ENCODE measurements around the gene HTR7. TPM values are rescaled to one million over a fixed set of nuclear protein-coding genes. Genes with fewer than 3 reads are reported as not detected.

HTR7 gene
- total RNA-seq, 1 donor = 0.27 TPM

- DNase-seq (ENCODE audit: low read depth in 2 of 3, low spot score in 2 of 3) = no peak
These were observed 111.0 kb downstream of the HTR7 start for GRCh38 chr10:90746829-90747228.

GRCh38 chr10:90745565-90745964, 112.3 kb downstream of the HTR7 start:
- no peak for DNase-seq (ENCODE audit: low read depth in 2 of 3, low spot score in 2 of 3)

GRCh38 chr10:90743291-90743690, 114.5 kb downstream of the HTR7 start:
- DNase-seq (ENCODE audit: low read depth in 2 of 3, low spot score in 2 of 3) = no peak

DNA sequence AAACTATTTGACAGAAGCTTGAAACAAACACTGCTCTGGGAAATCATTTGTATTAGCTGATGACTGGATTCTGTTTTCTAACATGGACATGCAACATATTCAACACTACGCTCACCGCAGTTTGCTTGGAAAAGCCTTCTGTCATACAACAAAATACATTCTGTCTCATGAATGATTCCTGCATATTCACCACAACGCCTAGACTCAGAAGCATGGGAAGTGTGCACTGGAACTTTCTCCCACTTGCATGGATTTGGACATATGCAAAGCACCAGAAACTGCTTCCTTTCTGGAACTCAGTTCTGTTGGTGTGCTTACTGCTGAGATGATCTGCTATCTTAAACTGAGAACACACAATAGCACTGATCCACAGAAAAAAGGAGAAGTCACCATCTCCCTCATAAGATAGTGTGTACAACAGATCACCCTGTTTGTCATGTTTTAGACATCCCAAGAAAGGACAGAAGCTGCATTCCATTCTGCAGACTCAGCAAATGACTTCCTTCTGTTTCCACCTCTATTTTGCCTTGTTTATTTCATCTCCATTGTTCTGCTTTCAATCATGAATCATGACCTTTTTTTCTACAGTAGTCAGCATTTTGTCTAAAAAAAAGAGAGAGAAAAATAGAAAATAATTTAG, 115.8 kb downstream of the HTR7 start:
- no peak for DNase-seq (ENCODE audit: low read depth in 2 of 3, low spot score in 2 of 3)

DNA sequence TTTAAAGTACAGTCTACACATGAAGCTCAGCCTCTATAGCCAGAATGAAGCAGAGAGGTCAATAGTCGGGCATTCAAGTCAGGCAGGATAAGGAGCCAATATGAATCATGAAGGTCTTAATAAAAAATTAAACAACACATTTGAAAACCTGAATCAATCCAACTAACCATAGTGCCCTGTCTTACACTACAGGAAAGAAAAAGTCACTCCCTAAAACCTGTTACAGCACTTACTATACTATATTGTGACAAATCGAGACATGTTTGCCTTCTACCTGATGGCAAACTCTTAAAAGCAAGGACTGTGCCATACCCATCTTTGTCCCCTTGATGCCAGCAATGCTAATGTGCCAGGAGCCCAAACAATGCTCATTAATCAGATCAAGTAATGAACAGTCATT, 117.6 kb downstream of the HTR7 start:
- DNase-seq (ENCODE audit: low read depth in 2 of 3, low spot score in 2 of 3) = no peak

DNA sequence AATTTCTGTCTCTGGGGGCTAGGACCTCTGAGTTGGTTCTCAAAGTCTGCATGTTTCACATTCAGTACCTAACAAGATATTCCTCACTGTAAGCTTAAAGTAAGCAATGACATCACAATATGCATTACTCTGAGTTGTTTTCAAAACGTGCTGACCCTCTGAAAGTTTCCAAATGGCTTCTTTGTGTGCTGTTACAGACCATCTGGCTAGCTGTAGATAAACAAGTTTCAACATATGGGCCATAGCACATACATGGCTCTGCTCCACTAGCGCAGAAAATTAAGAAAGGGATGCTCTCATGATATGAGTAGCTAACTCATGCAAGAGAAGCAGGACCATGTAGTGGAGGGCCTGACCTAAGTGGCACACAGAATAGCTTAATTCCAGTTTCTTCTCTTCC, 119.0 kb downstream of the HTR7 start:
- DNase-seq (ENCODE audit: low read depth in 2 of 3, low spot score in 2 of 3) = no peak

DNA sequence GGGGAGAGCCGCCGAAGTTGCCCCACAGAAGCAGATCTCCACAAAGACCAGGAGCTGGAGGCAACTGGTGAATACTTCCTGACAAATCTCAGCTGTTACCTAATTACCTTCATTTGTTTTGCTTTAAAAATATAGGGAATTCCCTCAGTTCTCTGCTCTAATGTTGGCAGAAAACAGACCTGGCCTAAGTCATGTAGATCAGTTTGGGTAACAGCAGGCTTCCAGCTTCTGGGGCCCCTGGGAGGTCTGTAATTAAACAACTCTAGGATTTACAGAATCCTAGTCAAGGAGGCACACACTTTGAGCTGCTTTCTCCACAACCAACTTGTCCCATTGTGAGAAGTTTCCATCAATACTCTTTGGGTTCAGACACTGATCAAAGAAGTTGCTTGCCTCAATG, 123.4 kb downstream of the HTR7 start:
- DNase-seq (ENCODE audit: low read depth in 2 of 3, low spot score in 2 of 3) = no peak

DNA sequence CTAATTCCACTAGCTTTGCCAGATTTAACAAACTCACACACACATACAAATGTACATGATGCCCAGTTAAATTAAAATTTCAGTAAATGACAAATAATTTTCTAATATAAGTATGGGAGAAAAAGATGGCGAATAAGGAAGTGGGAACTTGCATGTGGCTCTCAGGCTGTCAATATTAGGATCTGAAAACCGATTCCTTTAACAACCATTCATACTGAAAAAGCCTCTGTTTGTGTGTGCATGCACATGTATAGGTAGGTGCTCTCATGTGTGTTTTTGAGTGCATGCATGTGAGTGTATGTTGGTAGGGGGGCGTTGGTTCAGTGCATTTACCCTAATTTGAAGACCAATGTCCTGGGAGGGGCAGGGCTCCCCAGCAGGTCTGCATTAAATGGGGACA, 125.3 kb downstream of the HTR7 start:
- no peak for DNase-seq (ENCODE audit: low read depth in 2 of 3, low spot score in 2 of 3)

- no peak for DNase-seq (ENCODE audit: low read depth in 2 of 3, low spot score in 2 of 3)
These were observed 134.3 kb downstream of the HTR7 start for GRCh38 chr10:90723416-90724068.

GRCh38 chr10:90722832-90723231, 135.0 kb downstream of the HTR7 start:
- DNase-seq (ENCODE audit: low read depth in 2 of 3, low spot score in 2 of 3) = no peak

GRCh38 chr10:90718182-90718581, 139.7 kb downstream of the HTR7 start:
- DNase-seq (ENCODE audit: low read depth in 2 of 3, low spot score in 2 of 3) = no peak

GRCh38 chr10:90712529-90712928, 145.3 kb downstream of the HTR7 start:
- DNase-seq (ENCODE audit: low read depth in 2 of 3, low spot score in 2 of 3) = no peak

DNA sequence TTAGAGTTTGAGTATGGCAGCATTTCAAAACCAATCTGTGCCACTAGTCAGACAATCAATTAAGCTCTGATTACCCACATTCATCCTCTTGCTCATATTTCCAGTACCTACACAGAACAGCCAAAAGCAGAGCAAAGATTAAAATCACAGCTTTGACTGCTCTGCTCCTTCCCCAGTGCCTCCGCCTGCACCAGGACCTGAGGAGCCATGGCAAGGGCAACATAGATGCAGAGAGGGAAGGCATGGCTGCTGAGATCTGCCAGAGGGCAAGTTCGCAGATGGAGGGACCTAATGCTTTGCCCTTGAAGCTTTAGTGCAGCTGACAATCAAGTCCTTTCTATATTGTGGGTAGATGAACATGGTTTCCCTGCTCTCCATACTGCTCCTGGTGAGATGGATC, 148.1 kb downstream of the HTR7 start:
- DNase-seq (ENCODE audit: low read depth in 2 of 3, low spot score in 2 of 3) = no peak

GRCh38 chr10:90707657-90708056, 150.2 kb downstream of the HTR7 start:
- no peak for DNase-seq (ENCODE audit: low read depth in 2 of 3, low spot score in 2 of 3)

GRCh38 chr10:90701428-90701827, 156.4 kb downstream of the HTR7 start:
- DNase-seq (ENCODE audit: low read depth in 2 of 3, low spot score in 2 of 3) = no peak

GRCh38 chr10:90695915-90696676, 161.7 kb downstream of the HTR7 start:
- no peak for DNase-seq (ENCODE audit: low read depth in 2 of 3, low spot score in 2 of 3)

Small RNA genes within 50 kb of the gene (small RNA-seq; reads per million reads assigned to genes)
- gene RF00019 = not detected

Other genes starting within 250 kb of the HTR7 start
- gene RPP30, start 13.9 kb upstream of the HTR7 start, total RNA-seq = 16.4 TPM
- not detected for gene ANKRD1, start 63.0 kb upstream of the HTR7 start, total RNA-seq